ENCODE results near the gene MAVS.

Gene MAVS

DNA sequence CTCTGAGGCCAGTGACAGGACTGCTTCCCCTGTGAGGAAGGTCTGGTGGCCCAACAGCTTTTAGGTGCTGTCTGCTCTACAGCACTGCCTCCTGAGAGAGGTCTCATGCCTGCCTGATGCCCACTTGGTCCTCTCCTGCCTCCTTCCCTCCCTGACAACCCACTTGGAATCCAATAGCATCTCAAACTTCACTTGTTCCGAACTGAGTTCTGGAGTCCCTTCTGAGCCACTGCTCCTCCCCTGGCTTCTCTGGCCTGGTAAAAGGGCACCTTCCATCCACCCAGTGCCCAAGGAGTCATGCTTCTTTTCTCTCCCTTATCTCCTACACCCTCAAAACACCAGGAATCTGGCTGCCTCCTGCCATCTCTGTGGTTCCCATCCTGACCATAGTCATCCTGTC, 1.9 kb downstream of the MAVS start:
- no peak overlapping the region for H3K4me3 ChIP-seq (ENCODE audit: low read depth, low read length)
- no peak for TF ChIP-seq CTCF (IDR thresholded peaks at IDR 0.05; ENCODE audit: borderline replicate concordance, insufficient read depth, low read depth, low read length)

DNA sequence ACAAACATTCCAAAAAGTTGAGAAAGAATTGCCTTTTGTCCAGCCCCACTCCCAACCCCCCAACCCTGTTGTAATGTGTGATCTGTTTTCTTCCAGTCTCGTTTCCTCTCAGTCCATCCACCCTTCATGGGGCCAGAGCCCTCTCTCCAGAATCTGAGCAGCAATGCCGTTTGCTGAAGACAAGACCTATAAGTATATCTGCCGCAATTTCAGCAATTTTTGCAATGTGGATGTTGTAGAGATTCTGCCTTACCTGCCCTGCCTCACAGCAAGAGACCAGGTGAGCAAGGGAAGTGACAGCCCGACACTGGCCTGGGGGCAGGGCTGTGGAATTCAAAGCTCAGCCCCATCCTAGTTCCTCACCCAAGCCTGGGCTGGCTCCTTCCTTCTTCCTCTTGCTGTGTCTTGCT, 7.8 kb downstream of the MAVS start:
- no peak for TF ChIP-seq CTCF (IDR thresholded peaks at IDR 0.05; ENCODE audit: borderline replicate concordance, insufficient read depth, low read depth, low read length)

DNA sequence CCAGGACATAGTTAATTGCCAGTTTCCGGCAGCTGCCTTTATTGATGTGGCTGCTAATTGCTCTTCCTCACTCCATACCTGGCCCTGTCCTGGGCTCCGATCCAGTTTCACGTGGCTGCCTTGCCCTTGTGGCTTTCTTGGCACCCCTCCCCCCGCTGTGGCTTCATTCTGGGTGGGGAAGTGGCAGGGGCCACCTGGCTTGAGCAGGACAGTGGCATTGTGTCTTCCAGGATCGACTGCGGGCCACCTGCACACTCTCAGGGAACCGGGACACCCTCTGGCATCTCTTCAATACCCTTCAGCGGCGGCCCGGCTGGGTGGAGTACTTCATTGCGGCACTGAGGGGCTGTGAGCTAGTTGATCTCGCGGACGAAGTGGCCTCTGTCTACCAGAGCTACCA, 10.8 kb downstream of the MAVS start:
- no peak for TF ChIP-seq CTCF (IDR thresholded peaks at IDR 0.05; ENCODE audit: borderline replicate concordance, insufficient read depth, low read depth, low read length)
- H3K4me3 ChIP-seq (ENCODE audit: low read depth, low read length): no peak overlapping the region

More for the DNA sequence above, 7.8 kb downstream of the MAVS start:
- H3K4me3 ChIP-seq (ENCODE audit: low read depth, low read length): no peak overlapping the region

DNA sequence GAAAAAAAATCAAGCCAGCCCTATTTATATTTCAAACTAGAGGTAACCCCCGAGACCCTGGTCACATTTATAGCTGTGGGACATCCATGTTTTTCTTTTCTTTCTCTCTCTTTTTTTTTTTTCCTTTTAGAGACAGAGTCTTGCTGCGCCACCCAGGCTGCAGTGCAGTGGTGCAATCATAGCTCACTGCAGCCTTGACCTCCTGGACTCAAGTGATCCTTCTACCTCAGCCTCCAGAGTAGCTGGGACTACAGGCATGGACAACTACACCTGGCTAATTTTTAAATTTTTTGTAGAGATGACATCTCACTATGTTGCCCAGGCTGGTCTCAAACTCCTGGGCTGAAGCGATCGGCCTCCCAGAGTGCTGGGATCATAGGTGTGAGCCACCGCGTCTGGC, 12.1 kb downstream of the MAVS start:
- H3K4me3 ChIP-seq (ENCODE audit: low read depth, low read length): no peak overlapping the region
- no peak for TF ChIP-seq CTCF (IDR thresholded peaks at IDR 0.05; ENCODE audit: borderline replicate concordance, insufficient read depth, low read depth, low read length)

DNA sequence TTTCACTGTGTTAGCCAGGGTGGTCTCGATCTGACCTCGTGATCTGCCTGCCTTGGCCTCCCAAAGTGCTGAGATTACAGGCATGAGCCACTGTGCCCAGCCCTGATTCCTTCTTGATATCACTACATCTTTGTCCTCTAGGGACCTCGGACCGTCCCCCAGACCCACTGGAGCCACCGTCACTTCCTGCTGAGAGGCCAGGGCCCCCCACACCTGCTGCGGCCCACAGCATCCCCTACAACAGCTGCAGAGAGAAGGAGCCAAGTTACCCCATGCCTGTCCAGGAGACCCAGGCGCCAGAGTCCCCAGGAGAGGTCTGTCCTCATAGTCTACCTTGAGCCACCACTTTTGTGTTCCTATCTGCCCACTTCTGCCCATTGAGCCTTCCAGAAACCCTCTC, 14.6 kb downstream of the MAVS start:
- TF ChIP-seq CTCF (IDR thresholded peaks at IDR 0.05; ENCODE audit: borderline replicate concordance, insufficient read depth, low read depth, low read length): no peak
- no peak overlapping the region for H3K4me3 ChIP-seq (ENCODE audit: low read depth, low read length)

DNA sequence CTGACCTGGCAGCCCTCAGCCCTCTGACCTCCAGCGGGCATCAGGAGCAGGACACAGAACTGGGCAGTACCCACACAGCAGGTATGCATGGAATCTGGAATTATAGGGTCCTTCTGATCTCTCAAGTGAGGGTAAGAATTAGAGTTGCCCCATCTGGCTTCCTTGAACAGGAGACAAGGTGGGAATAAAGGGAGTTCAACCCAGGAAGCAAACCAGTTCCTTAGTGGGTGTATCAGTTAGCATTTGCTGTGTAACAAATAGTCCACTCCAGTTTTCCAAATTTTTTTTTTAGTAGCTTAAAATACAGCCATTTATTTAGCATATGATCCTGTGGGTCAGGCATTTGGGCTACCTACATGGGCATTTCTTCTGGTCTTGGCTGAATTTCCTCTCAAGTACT, 15.7 kb downstream of the MAVS start:
- no peak for TF ChIP-seq CTCF (IDR thresholded peaks at IDR 0.05; ENCODE audit: borderline replicate concordance, insufficient read depth, low read depth, low read length)
- no peak overlapping the region for H3K4me3 ChIP-seq (ENCODE audit: low read depth, low read length)

GRCh38 chr20:3863317-3863716, 16.7 kb downstream of the MAVS start:
- TF ChIP-seq CTCF (IDR thresholded peaks at IDR 0.05; ENCODE audit: borderline replicate concordance, insufficient read depth, low read depth, low read length): no peak
- H3K4me3 ChIP-seq (ENCODE audit: low read depth, low read length): no peak overlapping the region

Measured in GM12875 (cell line).